ENCODE data around the gene OOSP4A.

GRCh38 chr11:59968395-59968783, 4.6 kb downstream of the OOSP4A start:
- TF ChIP-seq POLR2A (IDR thresholded peaks at IDR 0.05): no peak
- no peak for TF ChIP-seq CTCF (IDR thresholded peaks at IDR 0.05)
- TF ChIP-seq POLR2AphosphoS5 (IDR thresholded peaks at IDR 0.05): no peak
